ENCODE measurements around the gene ZG16. TPM values are rescaled to one million over a fixed set of nuclear protein-coding genes. Genes with fewer than 3 reads are reported as not detected.

Gene ZG16
- total and polyA plus RNA-seq, 9 of the 15 experiments (the other 6 are each of a cell fraction or from before 2014, with no cell fraction given) = 0.04 TPM; not detected in 8

- TF ChIP-seq OTX1 (CRISPR knock-in tag; IDR thresholded peaks at IDR 0.05) (no peak), REST (IDR thresholded peaks at IDR 0.05; ENCODE audit: borderline replicate concordance) (peak; percentile 14; the same call in 1 of the 2 replicates), REST (CRISPR knock-in tag; IDR thresholded peaks at IDR 0.05; ENCODE audit: low read depth) (no peak), PRDM10 (IDR thresholded peaks at IDR 0.05; ENCODE audit: partially characterized antibody) (peak; percentile 69), NCOA6 (IDR thresholded peaks at IDR 0.05) (peak; percentile 84)
These were observed 34.0 kb downstream of the ZG16 start, which contains the start of gene PRRT2 (continued) for GRCh38 chr16:29811896-29812665.
